GM06990 (cell line): ENCODE results near the gene FAM20C.

ENCODE experiments used
- DNase-seq: peaks from one replicate; pipeline ENCODE4 v3.0.0-alpha.2; 2011; ENCODE audit not compliant: insufficient read length; ENCODE audit errors: extremely low read depth
- H3K27me3 ChIP-seq: replicated peaks from 2 replicates; pipeline ENCODE4 v1.6.0; 2011; ENCODE audit warnings: low read length; ENCODE audit not compliant: control insufficient read depth, insufficient read depth
- H3K36me3 ChIP-seq: 2 replicates; pipeline ENCODE4 v1.5.1; 2011; ENCODE audit warnings: low read length; ENCODE audit not compliant: control insufficient read depth, insufficient read depth
- H3K4me3 ChIP-seq: replicated peaks from 2 replicates; pipeline ENCODE4 v1.5.1; 2011; ENCODE audit warnings: low read depth, mild to moderate bottlenecking, control low read depth, low read length
- TF ChIP-seq, protein P1 (sequence below): IDR thresholded peaks from 2 replicates; pipeline ENCODE4 v1.5.1; 2011; ENCODE audit warnings: low read length, control low read depth, mild to moderate bottlenecking, inconsistent platforms; ENCODE audit not compliant: insufficient read depth, poor library complexity, severe bottlenecking

The FAM20C gene

DNA sequence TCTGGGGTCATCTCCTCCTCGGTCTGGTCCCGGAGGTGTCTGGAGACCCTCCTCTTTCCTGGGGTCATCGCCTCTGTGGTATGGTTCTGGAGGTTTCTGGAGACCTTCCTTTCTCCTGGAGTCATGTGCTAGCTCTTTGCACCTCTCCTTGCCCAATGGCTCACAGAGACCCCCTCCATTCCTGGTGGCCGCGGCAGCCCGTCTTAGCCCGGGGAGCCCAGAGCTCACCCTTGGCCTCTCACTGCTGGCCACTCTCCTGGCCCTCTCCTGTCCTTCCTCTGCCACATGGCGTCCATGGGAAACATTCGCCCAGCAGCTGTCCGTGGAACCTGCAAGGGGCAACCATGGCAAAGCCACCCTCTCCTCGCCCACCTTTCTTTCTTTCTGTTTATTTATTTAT, 77.3 kb downstream of the FAM20C start:
- TF ChIP-seq, protein P1, sequence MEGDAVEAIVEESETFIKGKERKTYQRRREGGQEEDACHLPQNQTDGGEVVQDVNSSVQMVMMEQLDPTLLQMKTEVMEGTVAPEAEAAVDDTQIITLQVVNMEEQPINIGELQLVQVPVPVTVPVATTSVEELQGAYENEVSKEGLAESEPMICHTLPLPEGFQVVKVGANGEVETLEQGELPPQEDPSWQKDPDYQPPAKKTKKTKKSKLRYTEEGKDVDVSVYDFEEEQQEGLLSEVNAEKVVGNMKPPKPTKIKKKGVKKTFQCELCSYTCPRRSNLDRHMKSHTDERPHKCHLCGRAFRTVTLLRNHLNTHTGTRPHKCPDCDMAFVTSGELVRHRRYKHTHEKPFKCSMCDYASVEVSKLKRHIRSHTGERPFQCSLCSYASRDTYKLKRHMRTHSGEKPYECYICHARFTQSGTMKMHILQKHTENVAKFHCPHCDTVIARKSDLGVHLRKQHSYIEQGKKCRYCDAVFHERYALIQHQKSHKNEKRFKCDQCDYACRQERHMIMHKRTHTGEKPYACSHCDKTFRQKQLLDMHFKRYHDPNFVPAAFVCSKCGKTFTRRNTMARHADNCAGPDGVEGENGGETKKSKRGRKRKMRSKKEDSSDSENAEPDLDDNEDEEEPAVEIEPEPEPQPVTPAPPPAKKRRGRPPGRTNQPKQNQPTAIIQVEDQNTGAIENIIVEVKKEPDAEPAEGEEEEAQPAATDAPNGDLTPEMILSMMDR, result no peak
- no peak for DNase-seq
- Histone ChIP-seq H3K4me3 (no peak overlapping the region), H3K27me3 (no peaks in the 10 kb centered on the region), H3K36me3 (no peaks in the 10 kb centered on the region)

DNA sequence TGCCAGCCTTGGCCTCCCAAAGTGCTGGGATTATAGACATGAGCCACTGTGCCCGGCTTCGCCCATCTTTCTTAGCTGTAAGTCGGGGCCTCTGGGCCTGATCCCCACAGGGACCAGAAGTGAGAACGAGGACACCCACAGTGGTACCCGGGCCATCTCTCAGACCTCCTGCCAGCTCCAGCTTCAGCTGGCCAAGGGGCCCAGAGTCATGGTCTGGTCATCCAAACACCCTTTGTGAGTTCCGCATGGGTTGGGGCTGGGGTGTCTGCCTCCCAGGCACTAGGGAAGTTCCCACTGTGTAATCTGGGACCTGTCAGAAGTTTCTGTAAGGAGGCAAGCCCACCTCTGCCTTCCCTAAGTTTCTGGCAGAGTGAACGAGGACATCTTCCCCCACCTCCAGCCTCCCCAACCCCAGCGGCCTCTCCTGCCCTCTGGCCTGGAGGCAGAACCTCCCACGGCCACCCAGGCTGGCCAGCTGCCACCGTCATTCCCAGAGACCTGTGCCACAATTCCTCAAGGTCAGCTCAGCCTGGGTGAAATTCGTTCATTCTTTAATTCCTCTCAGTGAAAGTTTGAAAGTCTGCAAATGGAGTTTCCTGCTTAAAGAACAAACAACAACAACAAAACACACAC, 78.1 kb downstream of the FAM20C start:
- TF ChIP-seq, protein P1, result no peak
- no peaks in the 10 kb centered on the region for H3K27me3 ChIP-seq
- DNase-seq, result no peak
- H3K36me3 ChIP-seq, result no peaks in the 10 kb centered on the region
- no peak overlapping the region for H3K4me3 ChIP-seq

DNA sequence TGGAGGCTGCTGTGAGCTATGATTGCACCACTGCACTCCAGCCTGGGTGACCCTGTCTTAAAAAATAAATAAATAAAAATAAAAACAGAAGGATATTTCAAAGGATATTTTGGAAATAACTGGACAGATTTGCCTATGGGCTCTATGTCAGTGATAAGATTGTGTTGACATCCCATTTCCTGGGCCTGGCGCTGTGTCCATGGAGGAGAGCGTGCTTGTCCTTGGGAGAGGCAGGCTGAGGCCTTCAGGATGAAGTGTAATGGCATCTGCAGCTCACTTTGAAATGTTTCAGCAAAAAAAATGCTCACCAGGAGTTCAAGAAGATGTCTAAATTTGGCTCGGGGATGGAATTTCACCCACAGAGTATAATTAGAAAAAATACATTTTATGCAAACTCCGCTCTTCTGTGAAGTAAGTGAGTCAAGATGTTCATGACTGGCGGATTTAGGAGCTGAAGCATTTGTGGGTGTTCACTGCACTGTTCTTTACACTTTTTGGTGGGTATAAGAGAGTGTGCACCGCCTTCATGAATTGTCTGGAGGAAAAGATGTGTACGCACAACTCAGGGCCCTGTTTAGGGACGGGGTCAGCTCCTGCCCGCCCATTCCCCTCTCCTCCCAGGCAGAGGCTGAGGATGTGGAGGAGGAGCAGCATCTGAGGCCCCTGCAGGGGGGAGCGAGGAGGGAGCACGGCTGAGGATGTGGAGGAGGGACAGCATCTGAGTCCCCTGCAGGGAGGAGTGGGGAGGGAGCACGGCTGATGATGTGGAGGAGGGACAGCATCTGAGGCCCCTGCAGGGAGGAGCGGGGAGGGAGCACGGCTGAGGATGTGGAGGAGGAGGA, 79.1 kb downstream of the FAM20C start:
- Histone ChIP-seq H3K27me3 (no peaks in the 10 kb centered on the region), H3K4me3 (no peak overlapping the region), H3K36me3 (no peaks in the 10 kb centered on the region)
- TF ChIP-seq, protein P1, result no peak
- no peak for DNase-seq

DNA sequence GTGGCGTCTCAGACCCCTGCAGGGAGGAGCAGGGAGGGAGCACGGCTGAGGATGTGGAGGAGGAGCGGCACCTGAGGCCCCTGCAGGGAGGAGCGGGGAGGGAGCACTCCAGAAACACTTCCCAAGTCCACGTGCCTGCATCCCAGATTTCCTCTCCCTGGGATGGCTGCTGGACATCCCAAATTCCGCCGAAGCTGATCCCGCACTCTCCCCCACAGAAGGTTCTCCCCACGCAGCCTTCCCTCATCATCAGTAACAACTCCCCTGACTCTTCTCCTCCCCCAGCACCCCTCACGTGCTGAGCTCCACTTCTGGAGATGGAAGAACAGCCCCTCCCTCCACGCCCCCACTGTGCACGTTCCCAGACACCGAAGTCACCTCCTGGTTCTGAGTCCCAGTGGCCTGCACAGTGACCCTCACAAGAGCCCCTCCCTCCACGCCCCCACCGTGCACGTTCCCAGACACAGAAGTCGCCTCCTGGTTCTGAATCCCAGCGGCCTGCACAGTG, 79.8 kb downstream of the FAM20C start:
- H3K4me3 ChIP-seq, result no peak overlapping the region
- no peak for DNase-seq
- H3K36me3 ChIP-seq, result no peaks in the 10 kb centered on the region
- TF ChIP-seq, protein P1, result no peak
- H3K27me3 ChIP-seq, result no peaks in the 10 kb centered on the region

DNA sequence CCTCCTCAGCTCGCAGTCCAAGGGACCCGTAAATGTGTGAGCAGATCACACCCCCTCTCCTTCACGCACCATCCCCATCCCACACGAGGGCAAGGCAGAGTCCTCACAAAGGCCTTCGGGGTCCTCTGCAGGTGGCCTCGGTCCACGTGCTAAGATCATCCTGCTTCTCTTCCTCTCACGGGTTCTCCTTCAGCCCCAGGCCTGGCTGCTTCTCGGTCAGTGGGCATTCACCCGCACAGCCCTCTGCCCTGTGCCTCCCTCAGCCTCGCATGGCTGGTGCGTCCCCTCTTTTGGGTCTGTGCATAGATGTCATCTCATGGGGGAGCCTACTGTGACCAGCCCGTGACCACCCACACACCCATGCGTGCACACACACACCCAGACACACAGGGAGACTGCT, 80.3 kb downstream of the FAM20C start:
- Histone ChIP-seq H3K4me3 (no peak overlapping the region), H3K27me3 (no peaks in the 10 kb centered on the region), H3K36me3 (no peaks in the 10 kb centered on the region)
- no peak for DNase-seq
- TF ChIP-seq, protein P1, result no peak
